ENCODE measurements around the gene FTCD. TPM values are rescaled to one million over a fixed set of nuclear protein-coding genes. Genes with fewer than 3 reads are reported as not detected.

The FTCD gene
- total RNA-seq, 4 donors from 2014 or later, result 0.29 TPM; not detected in 3

DNA sequence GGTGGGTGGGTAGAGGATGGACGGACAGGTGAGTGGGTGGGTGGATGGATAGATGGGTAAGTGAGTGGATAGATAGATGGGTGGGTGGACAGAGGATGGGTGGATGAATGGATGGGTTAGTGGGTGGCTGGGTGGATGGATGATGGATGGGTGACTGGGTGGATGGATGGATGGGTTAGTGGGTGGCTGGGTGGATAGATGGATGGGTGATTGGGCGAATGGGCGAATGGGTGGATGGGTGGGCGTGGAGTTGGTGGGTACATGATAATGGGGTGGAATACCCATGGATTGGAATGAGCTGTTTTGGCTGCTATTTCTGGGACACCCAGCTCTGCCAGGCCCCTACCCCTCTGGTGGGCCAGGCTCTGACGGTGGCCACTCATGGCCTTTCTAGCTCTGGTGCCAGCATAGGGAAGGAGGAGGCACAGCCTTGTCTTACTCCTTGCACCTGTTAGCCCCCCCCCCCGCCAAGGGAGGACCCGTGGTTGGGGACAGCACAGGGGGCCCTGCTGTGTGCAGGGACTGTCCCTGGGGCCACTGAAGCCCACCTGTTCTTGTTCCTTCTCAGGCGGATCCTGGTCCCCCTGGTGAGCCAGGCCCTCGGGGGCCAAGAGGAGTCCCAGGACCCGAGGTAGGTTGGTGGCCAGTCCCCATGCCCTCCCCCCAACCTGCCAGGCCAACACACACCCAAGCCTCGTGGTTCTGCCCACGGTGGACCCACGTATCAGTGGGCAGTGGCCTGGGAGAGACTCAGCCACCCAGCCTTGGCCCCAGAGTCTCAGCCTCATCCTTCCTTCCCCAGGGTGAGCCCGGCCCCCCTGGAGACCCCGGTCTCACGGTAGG, 31.1 kb downstream of the FTCD start:
- intact Hi-C loops (cut with DNase I; ENCODE audit: low total_unique reads), result no loop called here
- 94% methylated on average over 13 to 15 of the region's 16 CpGs for WGBS, 2 donors
- no peak for DNase-seq (ENCODE audit: low spot score in 2 of 2)
- TF ChIP-seq POLR2A (IDR thresholded peaks at IDR 0.05), result no peak
- H3K4me3 ChIP-seq (ENCODE audit: low read depth, poor library complexity, severe bottlenecking), result no peak overlapping the region

DNA sequence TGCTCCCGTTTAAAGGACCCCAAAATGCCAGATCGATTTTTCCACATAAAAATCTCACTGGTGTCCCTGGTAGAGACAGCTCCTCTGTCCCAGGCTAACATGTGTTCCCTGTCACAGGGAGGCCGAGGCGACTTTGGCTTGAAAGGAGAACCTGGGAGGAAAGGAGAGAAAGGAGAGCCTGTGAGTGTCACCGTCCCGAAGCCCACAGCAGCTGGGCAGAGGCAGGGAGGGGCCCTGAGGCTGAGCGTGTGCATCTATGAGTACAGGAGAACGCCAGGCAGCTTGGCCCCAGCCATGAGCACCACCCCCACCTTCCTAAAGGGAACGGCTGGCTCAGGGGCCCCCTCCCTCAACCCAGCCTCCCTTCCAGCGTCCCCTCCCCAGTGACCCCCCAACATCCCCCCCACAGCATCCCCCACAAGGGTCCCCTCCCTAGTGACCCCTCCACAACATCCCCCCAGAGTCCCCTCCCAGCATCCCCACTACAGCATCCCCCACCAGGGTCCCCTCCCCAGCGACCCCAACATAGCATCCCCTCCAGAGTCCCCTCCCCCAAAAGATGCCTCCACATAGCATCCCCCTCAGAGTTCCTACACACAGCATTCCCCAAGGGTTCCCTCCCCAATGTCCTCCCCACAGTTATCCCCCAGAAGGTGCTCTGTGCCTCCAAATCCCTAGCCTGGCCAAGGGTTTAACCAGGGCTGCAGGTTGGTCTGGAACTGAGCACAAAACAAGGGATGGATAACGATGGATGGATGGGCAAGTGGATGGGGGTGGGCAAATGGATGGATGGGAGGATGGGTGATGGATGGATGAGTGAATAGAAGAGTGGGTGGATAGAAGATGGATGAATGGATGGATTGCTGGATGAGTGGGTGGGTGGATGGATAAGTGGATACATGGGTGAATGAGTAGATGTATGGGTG, 32.4 kb downstream of the FTCD start:
- TF ChIP-seq, protein P1, sequence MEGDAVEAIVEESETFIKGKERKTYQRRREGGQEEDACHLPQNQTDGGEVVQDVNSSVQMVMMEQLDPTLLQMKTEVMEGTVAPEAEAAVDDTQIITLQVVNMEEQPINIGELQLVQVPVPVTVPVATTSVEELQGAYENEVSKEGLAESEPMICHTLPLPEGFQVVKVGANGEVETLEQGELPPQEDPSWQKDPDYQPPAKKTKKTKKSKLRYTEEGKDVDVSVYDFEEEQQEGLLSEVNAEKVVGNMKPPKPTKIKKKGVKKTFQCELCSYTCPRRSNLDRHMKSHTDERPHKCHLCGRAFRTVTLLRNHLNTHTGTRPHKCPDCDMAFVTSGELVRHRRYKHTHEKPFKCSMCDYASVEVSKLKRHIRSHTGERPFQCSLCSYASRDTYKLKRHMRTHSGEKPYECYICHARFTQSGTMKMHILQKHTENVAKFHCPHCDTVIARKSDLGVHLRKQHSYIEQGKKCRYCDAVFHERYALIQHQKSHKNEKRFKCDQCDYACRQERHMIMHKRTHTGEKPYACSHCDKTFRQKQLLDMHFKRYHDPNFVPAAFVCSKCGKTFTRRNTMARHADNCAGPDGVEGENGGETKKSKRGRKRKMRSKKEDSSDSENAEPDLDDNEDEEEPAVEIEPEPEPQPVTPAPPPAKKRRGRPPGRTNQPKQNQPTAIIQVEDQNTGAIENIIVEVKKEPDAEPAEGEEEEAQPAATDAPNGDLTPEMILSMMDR (IDR thresholded peaks at IDR 0.05), result no peak
- TF ChIP-seq POLR2A (IDR thresholded peaks at IDR 0.05), result no peak
- no peak overlapping the region for H3K4me3 ChIP-seq (ENCODE audit: low read depth, poor library complexity, severe bottlenecking)
- intact Hi-C loops (cut with DNase I; ENCODE audit: low total_unique reads), result no loop called here
- DNase-seq (ENCODE audit: low spot score in 2 of 2), result peak in 1 of 2 donors; percentile 80
- WGBS, 2 donors, result 87 to 89% methylated on average over 10 to 12 of the region's 12 CpGs

DNA sequence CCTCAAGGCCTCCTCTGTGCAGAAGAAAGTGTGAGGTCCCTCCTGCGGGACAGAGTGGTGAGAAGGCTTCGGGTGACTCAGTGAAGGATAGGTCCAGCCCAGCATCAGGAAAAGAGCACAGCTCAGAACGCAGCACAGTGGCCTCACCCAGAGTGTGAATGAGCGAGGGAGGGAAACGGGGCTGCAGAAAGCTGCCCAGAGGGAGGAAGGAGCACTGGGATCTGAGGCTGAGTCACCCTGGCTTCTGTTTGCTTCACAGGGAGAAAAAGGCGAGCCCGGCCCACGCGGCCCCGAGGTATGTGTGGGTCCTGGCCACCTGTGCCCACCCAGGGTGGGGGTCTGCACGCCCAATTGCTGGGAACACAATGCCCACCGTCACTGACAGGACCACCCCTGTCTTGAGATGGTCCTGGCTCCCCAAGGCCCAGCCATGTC, 33.1 kb downstream of the FTCD start:
- DNase-seq (ENCODE audit: low spot score in 2 of 2), result peak in 1 of 2 donors; percentile 76
- TF ChIP-seq, protein P1 (IDR thresholded peaks at IDR 0.05), result no peak
- TF ChIP-seq POLR2A (IDR thresholded peaks at IDR 0.05), result no peak
- intact Hi-C loops (cut with DNase I; ENCODE audit: low total_unique reads), result no loop called here
- 86 to 89% methylated on average over 12 of the region's 12 CpGs for WGBS, 2 donors
- no peak overlapping the region for H3K4me3 ChIP-seq (ENCODE audit: low read depth, poor library complexity, severe bottlenecking)

DNA sequence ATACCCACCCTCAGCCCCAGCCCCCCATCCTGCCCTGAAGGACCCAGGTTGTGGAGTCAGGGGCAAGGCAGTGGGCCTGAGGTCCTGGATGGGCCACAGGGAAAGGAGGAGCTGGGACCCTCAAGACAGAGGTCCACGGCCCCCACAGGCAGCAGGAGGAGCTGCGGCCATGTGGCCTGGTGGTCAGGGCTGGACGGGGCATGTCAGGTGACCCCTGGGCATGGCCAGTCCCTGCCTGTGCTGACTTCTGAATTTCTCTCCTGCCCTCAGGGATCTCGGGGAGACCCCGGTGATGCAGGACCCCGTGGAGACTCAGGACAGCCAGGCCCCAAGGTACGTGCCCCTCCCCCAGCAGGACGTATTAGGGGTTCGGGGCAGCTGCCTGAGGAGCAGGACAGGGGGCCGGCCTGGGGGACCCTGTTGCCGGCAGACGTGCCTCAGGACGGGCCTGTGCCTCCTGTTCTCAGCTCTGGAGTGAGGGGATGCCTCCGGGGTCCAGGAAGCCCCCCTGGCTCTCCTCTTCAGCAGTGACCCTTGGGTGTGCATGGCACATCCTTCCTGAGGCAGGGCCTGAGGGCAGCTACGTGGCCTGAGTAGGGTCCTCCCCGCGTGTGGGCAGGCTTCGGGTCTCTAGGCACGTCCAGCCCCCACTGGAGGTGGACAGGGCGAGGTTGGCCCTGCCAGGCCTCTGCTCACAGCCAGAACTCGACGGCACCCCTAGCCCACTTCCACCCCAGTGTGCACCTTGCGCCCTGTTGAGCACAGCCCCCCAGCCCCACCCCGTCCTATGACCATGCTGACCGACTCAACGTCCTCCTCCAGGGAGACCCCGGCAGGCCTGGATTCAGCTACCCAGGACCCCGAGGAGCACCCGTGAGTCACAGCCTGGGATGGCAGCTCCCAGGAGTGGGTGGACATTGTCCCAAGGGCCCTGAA, 33.8 kb downstream of the FTCD start:
- 93 to 95% methylated on average over 18 to 23 of the region's 29 CpGs for WGBS, 2 donors
- intact Hi-C loops (cut with DNase I; ENCODE audit: low total_unique reads), result no loop called here
- no peak for TF ChIP-seq POLR2A (IDR thresholded peaks at IDR 0.05)
- TF ChIP-seq, protein P1 (IDR thresholded peaks at IDR 0.05), result no peak
- DNase-seq (ENCODE audit: low spot score in 2 of 2), result peak in 1 of 2 donors; percentile 84
- no peak overlapping the region for H3K4me3 ChIP-seq (ENCODE audit: low read depth, poor library complexity, severe bottlenecking)

DNA sequence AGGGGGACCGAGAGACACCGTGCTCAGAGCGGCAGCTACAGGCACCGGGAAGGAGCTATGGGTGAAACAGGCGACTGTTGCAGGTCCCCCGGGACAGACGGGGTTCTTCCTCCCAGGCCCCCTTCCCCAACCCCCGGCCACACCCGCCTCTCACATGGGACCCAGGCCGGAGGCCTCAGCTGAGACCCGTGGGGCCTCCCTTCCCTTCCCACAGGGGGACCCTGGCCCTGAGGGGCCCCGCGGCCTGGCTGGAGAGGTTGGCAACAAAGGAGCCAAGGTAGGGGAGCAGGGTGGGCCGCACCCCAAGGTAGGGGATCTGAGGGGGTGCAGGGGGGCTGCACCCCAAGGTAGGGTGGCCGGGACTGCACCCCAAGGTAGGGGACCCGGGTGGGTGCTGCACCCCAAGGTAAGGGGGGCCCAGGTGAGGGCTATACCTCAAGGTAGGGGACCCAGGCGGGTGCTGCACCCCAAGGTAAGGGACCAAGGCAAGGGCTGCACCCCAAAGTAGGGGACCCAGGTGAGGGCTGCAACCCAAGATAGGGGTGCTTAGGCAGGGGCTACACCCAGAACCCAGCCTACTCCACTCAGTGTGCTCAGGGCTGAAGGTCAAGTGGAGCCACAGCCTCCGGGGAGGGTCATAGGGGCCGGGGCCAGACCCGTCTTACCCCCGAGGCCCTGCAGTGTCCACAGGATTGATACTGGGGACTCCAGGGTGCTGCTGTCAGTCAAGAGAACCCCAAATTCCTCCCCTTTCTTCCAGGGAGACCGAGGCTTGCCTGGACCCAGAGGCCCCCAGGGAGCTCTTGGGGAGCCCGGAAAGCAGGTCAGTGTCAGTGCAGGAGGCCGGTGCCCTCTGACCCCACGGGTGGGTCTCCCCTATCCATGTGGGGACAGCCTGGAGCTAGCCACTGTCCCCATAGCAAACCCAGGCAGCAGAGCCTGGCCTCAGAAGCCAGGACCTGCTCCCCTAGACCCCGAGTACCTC, 34.8 kb downstream of the FTCD start:
- 85 to 88% methylated on average over 20 to 24 of the region's 26 CpGs for WGBS, 2 donors
- peak in 1 of 2 donors; percentile 82 for DNase-seq (ENCODE audit: low spot score in 2 of 2)
- TF ChIP-seq, protein P1 (IDR thresholded peaks at IDR 0.05), result no peak
- no peak for TF ChIP-seq POLR2A (IDR thresholded peaks at IDR 0.05)
- no peak overlapping the region for H3K4me3 ChIP-seq (ENCODE audit: low read depth, poor library complexity, severe bottlenecking)
- intact Hi-C loops (cut with DNase I; ENCODE audit: low total_unique reads), result no loop called here
